PC-3 (cell line): ENCODE measurements around the gene SPRED1. TPM values are rescaled to one million over a fixed set of nuclear protein-coding genes. Genes with fewer than 3 reads are reported as not detected.

Experiments used
- ATAC-seq: fragments of 200-7000 bp; cut with Tn5 transposase; 2 replicates; pipeline ENCODE4 v1.9.1; 2020; ENCODE audit warnings: mild to moderate bottlenecking, moderate library complexity
- BruUV-seq: library from RNA; stranded (reverse); fragments of 400-500 nt; replicated peaks from 2 replicates; lab custom pipeline; 2021; lab: Mats Ljungman, UMichigan
- CTCF ChIA-PET: fragments of 300-600 bp; sonication (Branson Sonifier 250); formaldehyde crosslinking; loops from one replicate; lab custom pipeline; 2022; ENCODE audit warnings: antibody characterized with exemption; lab: Charles Lee
- POLR2A ChIA-PET: fragments of 300-600 bp; sonication (Branson Sonifier 250); formaldehyde crosslinking; loops from one replicate; lab custom pipeline; 2022; ENCODE audit warnings: antibody characterized with exemption; ENCODE audit not compliant: unreplicated experiment; lab: Charles Lee
- DNase-seq: peaks from one replicate; pipeline ENCODE4 v3.0.0-alpha.2; 2015
- H2AFZ ChIP-seq: fragments of 300-600 bp; sonication (generic); 2 replicates; pipeline ENCODE4 v1.6.0; 2016; ENCODE audit warnings: antibody characterized with exemption, low read length
- H3F3A ChIP-seq: fragments of 300-600 bp; sonication (generic); one replicate; pipeline ENCODE4 v1.6.0; 2017; ENCODE audit warnings: antibody characterized with exemption, low read length, control low read depth, mild to moderate bottlenecking; ENCODE audit not compliant: unreplicated experiment
- H3K27ac ChIP-seq: fragments of 300-600 bp; sonication (generic); 2 replicates; pipeline ENCODE4 v1.5.1; 2016; ENCODE audit warnings: mild to moderate bottlenecking, low read length
- H3K27me3 ChIP-seq: fragments of 300-600 bp; sonication (generic); 2 replicates; pipeline ENCODE4 v1.6.1; 2016; ENCODE audit warnings: low read length, mixed read lengths
- H3K36me3 ChIP-seq: fragments of 300-600 bp; sonication (generic); 2 replicates; pipeline ENCODE4 v1.6.1; 2016; ENCODE audit warnings: low read depth, mixed run types, low read length, mixed read lengths
- H3K4me1 ChIP-seq: fragments of 300-600 bp; sonication (generic); 2 replicates; pipeline ENCODE4 v1.5.1; 2016; ENCODE audit warnings: low read length; ENCODE audit not compliant: insufficient read depth
- H3K4me2 ChIP-seq: fragments of 300-600 bp; sonication (generic); 2 replicates; pipeline ENCODE4 v1.6.0; 2016; ENCODE audit warnings: low read length
- H3K4me3 ChIP-seq: fragments of 300-600 bp; sonication (generic); 2 replicates; pipeline ENCODE4 v1.5.1; 2016; ENCODE audit warnings: mild to moderate bottlenecking, low read length, mixed read lengths
- H3K79me2 ChIP-seq: fragments of 300-600 bp; sonication (generic); 2 replicates; pipeline ENCODE4 v1.6.1; 2017; ENCODE audit warnings: low read length, mixed read lengths
- H3K9ac ChIP-seq: fragments of 300-600 bp; sonication (generic); 2 replicates; pipeline ENCODE4 v1.6.0; 2016; ENCODE audit warnings: mild to moderate bottlenecking, low read length
- H3K9me2 ChIP-seq: fragments of 300-600 bp; sonication (generic); replicated peaks from 2 replicates; pipeline ENCODE4 v1.6.1; 2016; ENCODE audit warnings: mixed run types, low read length, mixed read lengths
- H3K9me3 ChIP-seq: fragments of 300-600 bp; sonication (generic); 2 replicates; pipeline ENCODE4 v1.6.1; 2016; ENCODE audit warnings: low read length, mixed read lengths
- H4K20me1 ChIP-seq: fragments of 300-600 bp; sonication (generic); 2 replicates; pipeline ENCODE4 v1.6.1; 2016; ENCODE audit warnings: low read length, mixed read lengths
- CTCF ChIP-seq: fragments of 300-600 bp; sonication (generic); conservative IDR thresholded peaks from 2 replicates; pipeline ENCODE4 v1.5.1; 2017; ENCODE audit warnings: antibody characterized with exemption, low read depth, mild to moderate bottlenecking, low read length
- EZH2 ChIP-seq: fragments of 300-600 bp; sonication (generic); IDR thresholded peaks from one replicate; pipeline ENCODE4 v1.6.1; 2017; ENCODE audit warnings: antibody characterized with exemption, mild to moderate bottlenecking, low read length; ENCODE audit not compliant: unreplicated experiment
- EZH2phosphoT487 ChIP-seq: fragments of 300-600 bp; sonication (generic); IDR thresholded peaks from 2 replicates; pipeline ENCODE4 v1.6.1; 2018; ENCODE audit warnings: mild to moderate bottlenecking, antibody characterized with exemption, low read length, borderline replicate concordance
- intact Hi-C: fragments of 100-400 bp; cut with micrococcal nuclease; formaldehyde crosslinking; loops from 2 replicates; pipeline ENCODE4 v1.9.0; 2023
- total RNA-seq: library from RNA; depleted of rRNA; stranded (reverse); fragments of >200 nt; gene quantifications from 2 replicates; pipeline ENCODE4 v1.2.3, GENCODE V29; 2014

The SPRED1 gene
- total RNA-seq, 1 experiment from 2014 or later = 39.7 TPM

DNA sequence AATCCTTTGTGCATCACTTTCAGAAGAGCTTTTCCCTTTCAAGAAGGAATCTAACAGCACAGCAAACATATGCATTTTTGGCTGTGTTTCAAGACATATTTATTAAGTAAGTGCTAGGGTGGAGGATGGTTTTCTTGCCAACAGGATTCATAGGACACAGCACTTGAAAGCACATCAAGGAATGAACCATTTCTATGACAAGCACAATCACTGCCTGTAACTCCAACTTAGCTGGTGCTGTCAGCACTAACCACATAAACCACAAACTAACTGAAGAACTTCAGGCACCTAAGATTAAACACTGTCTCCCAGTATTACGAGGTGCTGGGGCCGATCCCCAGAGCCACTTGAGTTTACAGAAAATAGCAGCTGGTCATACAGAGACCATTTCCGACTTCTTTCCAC lies 35.4 kb upstream of the SPRED1 start:
- Histone ChIP-seq H4K20me1 (no peaks in the 10 kb centered on the region), H3K36me3 (no peaks in the 10 kb centered on the region), H3K27me3 (no peaks in the 10 kb centered on the region), H3K9me3 (no peaks in the 10 kb centered on the region), H3K9ac (peak overlapping the region; percentile 60), H3K4me3 (peak overlapping the region; percentile 43; the same call in 1 of the 2 replicates), H3K27ac (peak overlapping the region; percentile 95), H3F3A (peaks cover 20% of the 10 kb centered on the region), H3K4me1 (peaks cover 47% of the 10 kb centered on the region), H3K79me2 (no peaks in the 10 kb centered on the region), H2AFZ (peak overlapping the region; percentile 6; the same call in 1 of the 2 replicates), H3K4me2 (peak overlapping the region; percentile 68), H3K9me2 (no peaks in the 10 kb centered on the region)
- intact Hi-C loops = loop anchor here (1.0 kb wide), 1 partner anchor 34 kb away; no protein-coding TSS in a partner anchor
- CTCF ChIA-PET = interaction anchor here (0.6 kb wide), 1 partner anchor 32 kb away, joined by 5 read pairs; no protein-coding TSS in a partner anchor
- TF ChIP-seq EZH2phosphoT487 (no peak), EZH2 (no peak), CTCF (no peak)
- POLR2A ChIA-PET = interaction anchor here (0.5 to 0.6 kb wide), 3 partner anchors 34 to 53 kb away, joined by 3 to 8 read pairs (median 3); partner anchors contain the start of gene SPRED1
- BruUV-seq = TSS peak; percentile 89
- ATAC-seq (peak; percentile 77), DNase-seq (peak; percentile 82)

- Histone ChIP-seq H3K9ac (peak overlapping the region; percentile 60), H3K9me3 (no peaks in the 10 kb centered on the region), H3K9me2 (no peaks in the 10 kb centered on the region), H3K4me2 (peak overlapping the region; percentile 68), H3F3A (peaks cover 20% of the 10 kb centered on the region), H3K36me3 (no peaks in the 10 kb centered on the region), H2AFZ (peak overlapping the region; percentile 6; the same call in 1 of the 2 replicates), H3K4me3 (peak overlapping the region; percentile 43; the same call in 1 of the 2 replicates), H3K79me2 (no peaks in the 10 kb centered on the region), H4K20me1 (no peaks in the 10 kb centered on the region), H3K27me3 (no peaks in the 10 kb centered on the region), H3K4me1 (peaks cover 49% of the 10 kb centered on the region), H3K27ac (peak overlapping the region; percentile 95)
- ATAC-seq (no peak), DNase-seq (peak; percentile 89)
- POLR2A ChIA-PET = interaction anchor here (0.5 to 0.6 kb wide), 4 partner anchors 33 to 87 kb away, joined by 3 to 8 read pairs (median 5); partner anchors contain the start of gene SPRED1
- no peak for TF ChIP-seq EZH2
- TF ChIP-seq CTCF = no peak
- no peak for TF ChIP-seq EZH2phosphoT487
- intact Hi-C loops = loop anchor here (1.0 kb wide), 1 partner anchor 33 kb away; no protein-coding TSS in a partner anchor
- BruUV-seq = no TSS peak
- CTCF ChIA-PET = no interaction called here
Observed at GRCh38 chr15:38217788-38218609, 34.6 kb upstream of the SPRED1 start.
